ENCODE data around the gene PGA5. TPM values are rescaled to one million over a fixed set of nuclear protein-coding genes. Genes with fewer than 3 reads are reported as not detected.

PGA5 gene
- total RNA-seq, 1 experiment from 2014 or later, result not detected

GRCh38 chr11:61287338-61287977 is 46.5 kb downstream of the PGA5 start:
- Histone ChIP-seq H3K9me3 (ENCODE audit: low read depth, low read length, poor library complexity, severe bottlenecking) (no peaks in the 10 kb centered on the region), H3K4me1 (ENCODE audit: insufficient read depth, low read length, poor library complexity, severe bottlenecking) (no peaks in the 10 kb centered on the region), H3K4me3 (ENCODE audit: low read depth, low read length, poor library complexity, severe bottlenecking) (no peak overlapping the region), H3K36me3 (ENCODE audit: insufficient read depth, low read length, poor library complexity, severe bottlenecking) (no peaks in the 10 kb centered on the region), H3K27ac (ENCODE audit: low read depth, low read length, poor library complexity, severe bottlenecking) (no peak overlapping the region), H3K27me3 (replicated peaks; ENCODE audit: insufficient read depth, low read depth, low read length, poor library complexity) (no peaks in the 10 kb centered on the region)
- CTCF ChIA-PET, result no interaction called here
- POLR2A ChIA-PET (ENCODE audit: low non-redundant PET), result no interaction called here
- no TSS peak for BruUV-seq (replicated peaks)
- intact Hi-C loops (cut with micrococcal nuclease; ENCODE audit: unreplicated experiment), result no loop called here
- DNase-seq (ENCODE audit: low spot score), result no peak
- no peak for TF ChIP-seq EZH2 (IDR thresholded peaks at IDR 0.05; ENCODE audit: borderline replicate concordance, low read depth, low read length, poor library complexity, severe bottlenecking)
- TF ChIP-seq, protein P1, sequence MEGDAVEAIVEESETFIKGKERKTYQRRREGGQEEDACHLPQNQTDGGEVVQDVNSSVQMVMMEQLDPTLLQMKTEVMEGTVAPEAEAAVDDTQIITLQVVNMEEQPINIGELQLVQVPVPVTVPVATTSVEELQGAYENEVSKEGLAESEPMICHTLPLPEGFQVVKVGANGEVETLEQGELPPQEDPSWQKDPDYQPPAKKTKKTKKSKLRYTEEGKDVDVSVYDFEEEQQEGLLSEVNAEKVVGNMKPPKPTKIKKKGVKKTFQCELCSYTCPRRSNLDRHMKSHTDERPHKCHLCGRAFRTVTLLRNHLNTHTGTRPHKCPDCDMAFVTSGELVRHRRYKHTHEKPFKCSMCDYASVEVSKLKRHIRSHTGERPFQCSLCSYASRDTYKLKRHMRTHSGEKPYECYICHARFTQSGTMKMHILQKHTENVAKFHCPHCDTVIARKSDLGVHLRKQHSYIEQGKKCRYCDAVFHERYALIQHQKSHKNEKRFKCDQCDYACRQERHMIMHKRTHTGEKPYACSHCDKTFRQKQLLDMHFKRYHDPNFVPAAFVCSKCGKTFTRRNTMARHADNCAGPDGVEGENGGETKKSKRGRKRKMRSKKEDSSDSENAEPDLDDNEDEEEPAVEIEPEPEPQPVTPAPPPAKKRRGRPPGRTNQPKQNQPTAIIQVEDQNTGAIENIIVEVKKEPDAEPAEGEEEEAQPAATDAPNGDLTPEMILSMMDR (conservative IDR thresholded peaks at IDR 0.05; ENCODE audit: low read depth, low read length), result no peak

- no peak overlapping the region for H3K4me3 ChIP-seq (ENCODE audit: low read depth, low read length, poor library complexity, severe bottlenecking)
- no peaks in the 10 kb centered on the region for H3K27me3 ChIP-seq (replicated peaks; ENCODE audit: insufficient read depth, low read depth, low read length, poor library complexity)
- no TSS peak for BruUV-seq (replicated peaks)
- H3K9me3 ChIP-seq (ENCODE audit: low read depth, low read length, poor library complexity, severe bottlenecking), result no peaks in the 10 kb centered on the region
- TF ChIP-seq, protein P1 (conservative IDR thresholded peaks at IDR 0.05; ENCODE audit: low read depth, low read length), result peak; percentile 42
- no peak for TF ChIP-seq EZH2 (IDR thresholded peaks at IDR 0.05; ENCODE audit: borderline replicate concordance, low read depth, low read length, poor library complexity, severe bottlenecking)
- no peak for DNase-seq (ENCODE audit: low spot score)
- ChIA-PET POLR2A (ENCODE audit: low non-redundant PET) (no interaction called here), CTCF (no interaction called here)
- no peak overlapping the region for H3K27ac ChIP-seq (ENCODE audit: low read depth, low read length, poor library complexity, severe bottlenecking)
- H3K36me3 ChIP-seq (ENCODE audit: insufficient read depth, low read length, poor library complexity, severe bottlenecking), result no peaks in the 10 kb centered on the region
- peaks cover 8% of the 10 kb centered on the region for H3K4me1 ChIP-seq (ENCODE audit: insufficient read depth, low read length, poor library complexity, severe bottlenecking)
- intact Hi-C loops (cut with micrococcal nuclease; ENCODE audit: unreplicated experiment), result no loop called here
These were observed 50.1 kb downstream of the PGA5 start for GRCh38 chr11:61290905-61291690.

GRCh38 chr11:61292356-61292755 is 51.4 kb downstream of the PGA5 start:
- POLR2A ChIA-PET (ENCODE audit: low non-redundant PET), result interaction anchor here (0.7 kb wide), 1 partner anchor 417 kb away, joined by 11 read pairs; no protein-coding TSS in a partner anchor
- Histone ChIP-seq H3K9me3 (ENCODE audit: low read depth, low read length, poor library complexity, severe bottlenecking) (no peaks in the 10 kb centered on the region), H3K27me3 (replicated peaks; ENCODE audit: insufficient read depth, low read depth, low read length, poor library complexity) (no peaks in the 10 kb centered on the region), H3K36me3 (ENCODE audit: insufficient read depth, low read length, poor library complexity, severe bottlenecking) (no peaks in the 10 kb centered on the region), H3K27ac (ENCODE audit: low read depth, low read length, poor library complexity, severe bottlenecking) (no peak overlapping the region), H3K4me1 (ENCODE audit: insufficient read depth, low read length, poor library complexity, severe bottlenecking) (peaks cover 8% of the 10 kb centered on the region), H3K4me3 (ENCODE audit: low read depth, low read length, poor library complexity, severe bottlenecking) (no peak overlapping the region)
- CTCF ChIA-PET, result no interaction called here
- DNase-seq (ENCODE audit: low spot score), result no peak
- no TSS peak for BruUV-seq (replicated peaks)
- intact Hi-C loops (cut with micrococcal nuclease; ENCODE audit: unreplicated experiment), result no loop called here
- TF ChIP-seq EZH2 (IDR thresholded peaks at IDR 0.05; ENCODE audit: borderline replicate concordance, low read depth, low read length, poor library complexity, severe bottlenecking), result no peak
- TF ChIP-seq, protein P1 (conservative IDR thresholded peaks at IDR 0.05; ENCODE audit: low read depth, low read length), result no peak

All from A673 (cell line).